Fibroblast of upper back skin (primary cell): Measurements from ENCODE around the gene UCKL1.

Source experiments
- DNase-seq: peaks from one replicate; pipeline ENCODE4 v3.0.0-alpha.2; 2013

Gene UCKL1

GRCh38 chr20:63917811-63918210 is 38.4 kb downstream of the UCKL1 start:
- no peak for DNase-seq

- DNase-seq, result peak; percentile 19
Observed at GRCh38 chr20:63916371-63916939, 39.8 kb downstream of the UCKL1 start.

- no peak for DNase-seq
Observed at GRCh38 chr20:63915471-63915870, 40.7 kb downstream of the UCKL1 start.

GRCh38 chr20:63913768-63914167 is 42.4 kb downstream of the UCKL1 start:
- DNase-seq, result no peak

- no peak for DNase-seq
Observed at GRCh38 chr20:63911176-63911575, 45.0 kb downstream of the UCKL1 start.

- DNase-seq, result no peak
Observed at GRCh38 chr20:63908008-63908682, 48.1 kb downstream of the UCKL1 start.

GRCh38 chr20:63903796-63904561 is 52.2 kb downstream of the UCKL1 start:
- DNase-seq, result no peak

GRCh38 chr20:63900413-63900812 is 55.8 kb downstream of the UCKL1 start:
- DNase-seq, result no peak

- DNase-seq, result no peak
Observed at GRCh38 chr20:63898882-63899558, 57.2 kb downstream of the UCKL1 start.

- no peak for DNase-seq
Observed at GRCh38 chr20:63897978-63898561, 58.1 kb downstream of the UCKL1 start.

- no peak for DNase-seq
Observed at GRCh38 chr20:63896264-63897105, 59.7 kb downstream of the UCKL1 start.

- no peak for DNase-seq
Observed at GRCh38 chr20:63895952-63896263, 60.3 kb downstream of the UCKL1 start.

GRCh38 chr20:63895202-63895951 is 60.8 kb downstream of the UCKL1 start:
- DNase-seq, result no peak

GRCh38 chr20:63894358-63895201 is 61.6 kb downstream of the UCKL1 start, which contains the start of gene DNAJC5:
Gene DNAJC5 (plus strand): TSS chr20:63895126. CDS start chr20:63928346, 33,220 bp downstream.
- DNase-seq, result peak; percentile 92

- no peak for DNase-seq
Observed at GRCh38 chr20:63893999-63894357, 62.2 kb downstream of the UCKL1 start.

GRCh38 chr20:63892402-63892801 is 63.8 kb downstream of the UCKL1 start:
- no peak for DNase-seq

GRCh38 chr20:63891061-63892002 is 64.9 kb downstream of the UCKL1 start:
- no peak for DNase-seq

GRCh38 chr20:63890616-63891015 is 65.6 kb downstream of the UCKL1 start:
- no peak for DNase-seq

GRCh38 chr20:63890201-63890576 is 66.0 kb downstream of the UCKL1 start:
- DNase-seq, result no peak
